SK-N-SH treated with all-trans-retinoic acid at 6 μM for 48 hours (cell line): ENCODE results near the gene CMTM3.
"Not testable (repeated sequence)": the region's sequence is repeated elsewhere in the genome, so short reads cannot be mapped to it uniquely, and the experiment has no call there.

ENCODE experiments used
- ATAC-seq: fragments of 200-7000 bp; cut with Tn5 transposase; 3 replicates; pipeline ENCODE4 v1.9.1; 2020; ENCODE audit warnings: mild to moderate bottlenecking, moderate library complexity
- ARNTL ChIP-seq: fragments of 450-650 bp; formaldehyde crosslinking; IDR thresholded peaks from 2 replicates; pipeline ENCODE4 v1.5.0; 2020; ENCODE audit warnings: low read depth, mild to moderate bottlenecking, moderate library complexity, borderline replicate concordance
- BACH2 ChIP-seq: fragments of 250-450 bp; sonication (Bioruptor Pico); IDR thresholded peaks from 2 replicates; pipeline ENCODE4 v1.9.0; 2021; ENCODE audit warnings: mild to moderate bottlenecking, borderline replicate concordance
- ESRRG ChIP-seq: fragments of 250-450 bp; sonication (Bioruptor Pico); IDR thresholded peaks from 2 replicates; pipeline ENCODE4 v1.6.1; 2021; ENCODE audit warnings: mild to moderate bottlenecking
- GLIS3 ChIP-seq: fragments of 250-450 bp; sonication (Bioruptor Pico); IDR thresholded peaks from 2 replicates; pipeline ENCODE4 v1.5.0; 2020; ENCODE audit warnings: mild to moderate bottlenecking, moderate library complexity
- ISL1 ChIP-seq: fragments of 250-450 bp; sonication (Bioruptor Pico); IDR thresholded peaks from 2 replicates; pipeline ENCODE4 v2.1.2; 2022; ENCODE audit warnings: mild to moderate bottlenecking, moderate library complexity
- OSR1 ChIP-seq: fragments of 250-450 bp; sonication (Bioruptor Pico); IDR thresholded peaks from 2 replicates; pipeline ENCODE4 v1.8.0; 2022; ENCODE audit warnings: moderate library complexity, mild to moderate bottlenecking, inconsistent platforms
- PPARA ChIP-seq: fragments of 250-450 bp; sonication (Bioruptor Pico); IDR thresholded peaks from 2 replicates; pipeline ENCODE4 v1.5.0; 2020; ENCODE audit warnings: mild to moderate bottlenecking, borderline replicate concordance
- RARB ChIP-seq: fragments of 250-450 bp; sonication (Bioruptor Pico); IDR thresholded peaks from 2 replicates; pipeline ENCODE4 v1.8.0; 2021; ENCODE audit warnings: mild to moderate bottlenecking, moderate library complexity
- SNAI2 ChIP-seq: fragments of 250-450 bp; sonication (Bioruptor Pico); IDR thresholded peaks from 2 replicates; pipeline ENCODE4 v1.5.0; 2020; ENCODE audit warnings: mild to moderate bottlenecking, moderate library complexity
- TCF4 ChIP-seq: fragments of 250-450 bp; sonication (Bioruptor Pico); IDR thresholded peaks from 2 replicates; pipeline ENCODE4 v1.8.0; 2021; ENCODE audit warnings: mild to moderate bottlenecking, moderate library complexity, borderline replicate concordance
- ZC3H10 ChIP-seq: fragments of 250-450 bp; sonication (Bioruptor Pico); IDR thresholded peaks from 2 replicates; pipeline ENCODE4 v1.5.1; 2021; ENCODE audit warnings: mild to moderate bottlenecking, moderate library complexity
- ZFP3 ChIP-seq: fragments of 250-450 bp; sonication (Bioruptor Pico); IDR thresholded peaks from 2 replicates; pipeline ENCODE4 v1.5.0; 2020; ENCODE audit warnings: mild to moderate bottlenecking, moderate library complexity
- ZFP30 ChIP-seq: fragments of 450-650 bp; formaldehyde crosslinking; IDR thresholded peaks from 2 replicates; pipeline ENCODE4 v1.5.0; 2022; ENCODE audit warnings: mild to moderate bottlenecking, moderate library complexity
- ZNF70 ChIP-seq: fragments of 450-650 bp; formaldehyde crosslinking; IDR thresholded peaks from 2 replicates; pipeline ENCODE4 v1.5.0; 2020; ENCODE audit warnings: mild to moderate bottlenecking, moderate library complexity
- ZNF8 ChIP-seq: fragments of 450-650 bp; formaldehyde crosslinking; IDR thresholded peaks from 2 replicates; pipeline ENCODE4 v1.5.0; 2020; ENCODE audit warnings: mild to moderate bottlenecking, moderate library complexity
- TF ChIP-seq, protein P1 (sequence below): fragments of 250-450 bp; sonication (Bioruptor Pico); IDR thresholded peaks from 2 replicates; pipeline ENCODE4 v1.8.0; 2021; ENCODE audit warnings: low read depth, mild to moderate bottlenecking, moderate library complexity, borderline replicate concordance
- TF ChIP-seq, protein P2 (sequence below): fragments of 250-450 bp; sonication (Bioruptor Pico); IDR thresholded peaks from 2 replicates; pipeline ENCODE4 v1.8.0; 2020; ENCODE audit warnings: mild to moderate bottlenecking, moderate library complexity, borderline replicate concordance
- TF ChIP-seq, protein P3 (sequence below): fragments of 250-450 bp; sonication (Bioruptor Pico); IDR thresholded peaks from 2 replicates; pipeline ENCODE4 v1.5.0; 2020; ENCODE audit warnings: mild to moderate bottlenecking, moderate library complexity
- TF ChIP-seq, protein P4 (sequence below): fragments of 250-450 bp; sonication (Bioruptor Pico); IDR thresholded peaks from 2 replicates; pipeline ENCODE4 v1.5.1; 2021; ENCODE audit warnings: mild to moderate bottlenecking, moderate library complexity
- TF ChIP-seq, protein P5 (sequence below): fragments of 250-450 bp; sonication (Bioruptor Pico); IDR thresholded peaks from 2 replicates; pipeline ENCODE4 v1.5.1; 2020; ENCODE audit warnings: low read depth, mild to moderate bottlenecking, moderate library complexity

Gene CMTM3

DNA sequence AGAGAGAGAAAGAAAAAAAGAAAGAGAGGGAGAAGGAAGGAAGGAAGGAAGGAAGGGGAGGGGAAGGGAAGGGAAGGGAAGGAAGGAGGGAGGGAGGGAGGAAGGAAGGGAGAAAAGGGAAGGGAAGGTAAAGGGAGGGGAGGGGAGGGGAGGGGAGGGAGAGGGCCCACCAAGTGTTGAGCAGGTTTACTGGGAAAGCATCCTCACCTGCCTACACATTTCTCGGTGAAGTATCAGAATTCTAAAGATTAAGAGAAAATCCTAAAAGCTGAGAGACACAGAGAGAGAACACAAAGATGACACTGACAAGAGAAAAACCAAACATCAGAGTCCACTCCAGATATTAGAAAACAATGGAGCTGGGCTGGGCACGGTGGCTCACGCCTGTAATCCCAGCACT lies 12.3 kb upstream of the CMTM3 start:
- no peak for ATAC-seq
- TF ChIP-seq, protein P1, sequence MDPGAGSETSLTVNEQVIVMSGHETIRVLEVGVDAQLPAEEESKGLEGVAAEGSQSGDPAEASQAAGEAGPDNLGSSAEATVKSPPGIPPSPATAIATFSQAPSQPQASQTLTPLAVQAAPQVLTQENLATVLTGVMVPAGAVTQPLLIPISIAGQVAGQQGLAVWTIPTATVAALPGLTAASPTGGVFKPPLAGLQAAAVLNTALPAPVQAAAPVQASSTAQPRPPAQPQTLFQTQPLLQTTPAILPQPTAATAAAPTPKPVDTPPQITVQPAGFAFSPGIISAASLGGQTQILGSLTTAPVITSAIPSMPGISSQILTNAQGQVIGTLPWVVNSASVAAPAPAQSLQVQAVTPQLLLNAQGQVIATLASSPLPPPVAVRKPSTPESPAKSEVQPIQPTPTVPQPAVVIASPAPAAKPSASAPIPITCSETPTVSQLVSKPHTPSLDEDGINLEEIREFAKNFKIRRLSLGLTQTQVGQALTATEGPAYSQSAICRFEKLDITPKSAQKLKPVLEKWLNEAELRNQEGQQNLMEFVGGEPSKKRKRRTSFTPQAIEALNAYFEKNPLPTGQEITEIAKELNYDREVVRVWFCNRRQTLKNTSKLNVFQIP (CRISPR knock-in tag), result no peak
- TF ChIP-seq SNAI2 (CRISPR knock-in tag), result no peak
- TF ChIP-seq ZFP30 (CRISPR knock-in tag), result no peak
- no peak for TF ChIP-seq ZC3H10 (CRISPR knock-in tag)
- TF ChIP-seq, protein P2, sequence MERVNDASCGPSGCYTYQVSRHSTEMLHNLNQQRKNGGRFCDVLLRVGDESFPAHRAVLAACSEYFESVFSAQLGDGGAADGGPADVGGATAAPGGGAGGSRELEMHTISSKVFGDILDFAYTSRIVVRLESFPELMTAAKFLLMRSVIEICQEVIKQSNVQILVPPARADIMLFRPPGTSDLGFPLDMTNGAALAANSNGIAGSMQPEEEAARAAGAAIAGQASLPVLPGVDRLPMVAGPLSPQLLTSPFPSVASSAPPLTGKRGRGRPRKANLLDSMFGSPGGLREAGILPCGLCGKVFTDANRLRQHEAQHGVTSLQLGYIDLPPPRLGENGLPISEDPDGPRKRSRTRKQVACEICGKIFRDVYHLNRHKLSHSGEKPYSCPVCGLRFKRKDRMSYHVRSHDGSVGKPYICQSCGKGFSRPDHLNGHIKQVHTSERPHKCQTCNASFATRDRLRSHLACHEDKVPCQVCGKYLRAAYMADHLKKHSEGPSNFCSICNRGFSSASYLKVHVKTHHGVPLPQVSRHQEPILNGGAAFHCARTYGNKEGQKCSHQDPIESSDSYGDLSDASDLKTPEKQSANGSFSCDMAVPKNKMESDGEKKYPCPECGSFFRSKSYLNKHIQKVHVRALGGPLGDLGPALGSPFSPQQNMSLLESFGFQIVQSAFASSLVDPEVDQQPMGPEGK, result no peak
- TF ChIP-seq ISL1, result no peak
- TF ChIP-seq ARNTL (CRISPR knock-in tag), result no peak
- TF ChIP-seq, protein P3, sequence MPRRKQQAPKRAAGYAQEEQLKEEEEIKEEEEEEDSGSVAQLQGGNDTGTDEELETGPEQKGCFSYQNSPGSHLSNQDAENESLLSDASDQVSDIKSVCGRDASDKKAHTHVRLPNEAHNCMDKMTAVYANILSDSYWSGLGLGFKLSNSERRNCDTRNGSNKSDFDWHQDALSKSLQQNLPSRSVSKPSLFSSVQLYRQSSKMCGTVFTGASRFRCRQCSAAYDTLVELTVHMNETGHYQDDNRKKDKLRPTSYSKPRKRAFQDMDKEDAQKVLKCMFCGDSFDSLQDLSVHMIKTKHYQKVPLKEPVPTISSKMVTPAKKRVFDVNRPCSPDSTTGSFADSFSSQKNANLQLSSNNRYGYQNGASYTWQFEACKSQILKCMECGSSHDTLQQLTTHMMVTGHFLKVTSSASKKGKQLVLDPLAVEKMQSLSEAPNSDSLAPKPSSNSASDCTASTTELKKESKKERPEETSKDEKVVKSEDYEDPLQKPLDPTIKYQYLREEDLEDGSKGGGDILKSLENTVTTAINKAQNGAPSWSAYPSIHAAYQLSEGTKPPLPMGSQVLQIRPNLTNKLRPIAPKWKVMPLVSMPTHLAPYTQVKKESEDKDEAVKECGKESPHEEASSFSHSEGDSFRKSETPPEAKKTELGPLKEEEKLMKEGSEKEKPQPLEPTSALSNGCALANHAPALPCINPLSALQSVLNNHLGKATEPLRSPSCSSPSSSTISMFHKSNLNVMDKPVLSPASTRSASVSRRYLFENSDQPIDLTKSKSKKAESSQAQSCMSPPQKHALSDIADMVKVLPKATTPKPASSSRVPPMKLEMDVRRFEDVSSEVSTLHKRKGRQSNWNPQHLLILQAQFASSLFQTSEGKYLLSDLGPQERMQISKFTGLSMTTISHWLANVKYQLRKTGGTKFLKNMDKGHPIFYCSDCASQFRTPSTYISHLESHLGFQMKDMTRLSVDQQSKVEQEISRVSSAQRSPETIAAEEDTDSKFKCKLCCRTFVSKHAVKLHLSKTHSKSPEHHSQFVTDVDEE (CRISPR knock-in tag), result no peak
- TF ChIP-seq GLIS3, result no peak
- no peak for TF ChIP-seq BACH2
- no peak for TF ChIP-seq OSR1
- TF ChIP-seq, protein P4, sequence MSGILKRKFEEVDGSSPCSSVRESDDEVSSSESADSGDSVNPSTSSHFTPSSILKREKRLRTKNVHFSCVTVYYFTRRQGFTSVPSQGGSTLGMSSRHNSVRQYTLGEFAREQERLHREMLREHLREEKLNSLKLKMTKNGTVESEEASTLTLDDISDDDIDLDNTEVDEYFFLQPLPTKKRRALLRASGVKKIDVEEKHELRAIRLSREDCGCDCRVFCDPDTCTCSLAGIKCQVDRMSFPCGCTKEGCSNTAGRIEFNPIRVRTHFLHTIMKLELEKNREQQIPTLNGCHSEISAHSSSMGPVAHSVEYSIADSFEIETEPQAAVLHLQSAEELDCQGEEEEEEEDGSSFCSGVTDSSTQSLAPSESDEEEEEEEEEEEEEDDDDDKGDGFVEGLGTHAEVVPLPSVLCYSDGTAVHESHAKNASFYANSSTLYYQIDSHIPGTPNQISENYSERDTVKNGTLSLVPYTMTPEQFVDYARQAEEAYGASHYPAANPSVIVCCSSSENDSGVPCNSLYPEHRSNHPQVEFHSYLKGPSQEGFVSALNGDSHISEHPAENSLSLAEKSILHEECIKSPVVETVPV (CRISPR knock-in tag), result no peak
- TF ChIP-seq TCF4 (CRISPR knock-in tag), result no peak
- TF ChIP-seq ZFP3 (CRISPR knock-in tag), result no peak
- no peak for TF ChIP-seq ZNF70
- no peak for TF ChIP-seq PPARA (CRISPR knock-in tag)
- TF ChIP-seq ESRRG (CRISPR knock-in tag), result no peak

DNA sequence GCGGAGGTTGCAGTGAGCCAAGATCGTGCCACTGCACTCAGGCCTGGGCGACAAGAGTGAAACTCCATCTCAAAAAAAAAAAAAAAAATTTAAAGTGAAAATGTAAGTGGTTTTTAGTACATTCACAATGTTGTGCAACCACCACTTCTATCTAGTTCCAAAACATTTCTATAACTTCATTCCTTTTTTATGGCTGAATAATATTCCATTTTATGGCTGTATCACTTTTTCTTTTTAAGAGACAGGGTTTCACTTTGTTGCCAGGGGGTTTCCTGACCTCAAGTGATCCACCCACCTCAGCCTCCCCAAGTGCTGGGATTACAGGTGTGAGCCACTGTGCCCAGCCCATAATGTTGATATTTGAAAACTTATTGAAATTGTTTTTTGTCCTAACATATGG lies 11.7 kb upstream of the CMTM3 start:
- ATAC-seq, result no peak
- TF ChIP-seq, protein P2, result no peak
- TF ChIP-seq, protein P5, sequence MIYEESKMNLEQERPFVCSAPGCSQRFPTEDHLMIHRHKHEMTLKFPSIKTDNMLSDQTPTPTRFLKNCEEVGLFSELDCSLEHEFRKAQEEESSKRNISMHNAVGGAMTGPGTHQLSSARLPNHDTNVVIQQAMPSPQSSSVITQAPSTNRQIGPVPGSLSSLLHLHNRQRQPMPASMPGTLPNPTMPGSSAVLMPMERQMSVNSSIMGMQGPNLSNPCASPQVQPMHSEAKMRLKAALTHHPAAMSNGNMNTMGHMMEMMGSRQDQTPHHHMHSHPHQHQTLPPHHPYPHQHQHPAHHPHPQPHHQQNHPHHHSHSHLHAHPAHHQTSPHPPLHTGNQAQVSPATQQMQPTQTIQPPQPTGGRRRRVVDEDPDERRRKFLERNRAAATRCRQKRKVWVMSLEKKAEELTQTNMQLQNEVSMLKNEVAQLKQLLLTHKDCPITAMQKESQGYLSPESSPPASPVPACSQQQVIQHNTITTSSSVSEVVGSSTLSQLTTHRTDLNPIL (CRISPR knock-in tag), result no peak
- TF ChIP-seq RARB (CRISPR knock-in tag) (no peak), ZNF8 (no peak)

DNA sequence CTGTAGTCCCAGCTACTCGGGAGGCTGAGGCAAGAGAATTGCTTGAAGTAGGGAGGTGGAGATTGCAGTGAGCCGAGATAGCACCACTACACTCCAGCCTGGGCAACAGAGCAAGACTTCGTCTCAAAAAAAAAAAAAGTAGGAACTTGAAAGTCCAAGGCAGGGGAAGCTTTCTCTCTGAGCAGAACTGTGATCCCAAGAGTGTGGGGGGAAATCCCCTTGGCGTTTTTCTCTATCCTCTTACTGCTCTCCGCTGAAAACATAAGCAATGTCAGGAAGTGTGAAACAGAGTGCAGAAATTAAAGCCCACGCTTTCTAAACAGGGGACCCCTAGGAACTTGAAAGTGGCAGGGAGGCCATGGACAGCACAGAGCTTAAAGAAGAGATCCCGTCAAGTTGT lies 9.8 kb upstream of the CMTM3 start:
- ATAC-seq, result no peak
- TF ChIP-seq OSR1 (no peak), ISL1 (no peak)
- TF ChIP-seq, protein P4 (CRISPR knock-in tag), result no peak

DNA sequence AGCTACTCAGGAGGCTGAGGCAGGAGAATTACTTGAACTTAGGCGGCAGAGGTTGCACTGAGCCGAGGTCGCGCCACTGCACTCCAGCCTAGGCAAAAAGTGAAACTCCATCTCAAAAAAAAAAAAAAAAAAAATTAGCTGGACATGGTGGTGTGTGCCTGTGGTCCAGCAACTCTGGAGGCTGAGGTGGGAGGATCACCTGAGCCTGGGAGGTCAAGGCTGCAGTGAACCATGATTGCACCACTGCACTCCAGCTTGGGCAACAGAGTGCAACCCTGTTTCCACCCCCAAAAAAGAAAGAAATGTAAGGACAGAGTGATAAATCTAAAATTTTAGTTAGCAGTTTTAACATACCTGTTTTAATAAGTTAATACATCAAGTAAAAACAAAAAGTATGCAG lies 7.9 kb upstream of the CMTM3 start:
- not testable (repeated sequence) for ATAC-seq
